HG02973 (cell line): ENCODE results near the gene ATG2B.

Experiments
- ATAC-seq: cut with Tn5 transposase; IDR thresholded peaks from one replicate; pipeline ENCODE4 v1.9.1; 2021; ENCODE audit warnings: moderate library complexity; ENCODE audit not compliant: unreplicated experiment

ATG2B gene

DNA sequence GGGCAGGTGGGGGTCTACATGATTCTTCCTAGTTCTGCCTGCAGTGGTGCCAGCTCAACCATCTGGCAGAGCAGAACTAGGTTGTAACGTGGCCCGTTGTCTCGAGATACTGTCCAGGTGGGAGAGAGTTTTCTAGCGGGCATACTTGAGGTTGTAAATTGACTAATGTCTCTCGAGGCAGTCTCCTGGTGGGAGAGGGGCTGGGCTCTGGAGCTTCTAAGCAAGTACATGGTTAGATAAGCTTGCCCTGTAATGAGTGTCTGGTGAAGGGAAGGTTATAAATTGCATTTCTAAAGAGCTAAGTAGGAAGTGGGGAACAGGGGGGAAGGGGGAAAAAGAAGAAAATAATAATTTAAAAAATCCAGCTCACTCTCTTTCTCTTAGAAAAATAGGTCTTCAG lies 89.0 kb downstream of the ATG2B start:
- ATAC-seq: no peak

DNA sequence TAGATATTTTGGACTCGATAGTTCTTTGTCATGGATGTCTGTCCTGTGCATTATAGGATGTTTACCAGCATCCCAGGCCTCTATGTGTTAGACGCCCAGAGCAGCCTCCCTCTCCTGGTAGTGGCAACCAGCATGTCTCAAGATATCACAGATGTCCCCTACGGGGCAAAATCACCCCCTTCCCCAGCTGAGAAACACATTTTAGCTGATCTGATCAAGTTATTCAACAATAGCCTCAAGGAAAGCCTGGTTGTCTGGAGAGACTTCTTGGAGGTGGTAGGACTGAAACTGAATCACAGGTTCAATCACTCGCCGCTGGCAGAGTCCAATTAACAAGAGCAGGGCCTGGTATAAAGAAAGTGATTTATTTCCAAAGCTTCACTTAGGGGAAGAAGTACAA lies 89.5 kb downstream of the ATG2B start:
- ATAC-seq: no peak

DNA sequence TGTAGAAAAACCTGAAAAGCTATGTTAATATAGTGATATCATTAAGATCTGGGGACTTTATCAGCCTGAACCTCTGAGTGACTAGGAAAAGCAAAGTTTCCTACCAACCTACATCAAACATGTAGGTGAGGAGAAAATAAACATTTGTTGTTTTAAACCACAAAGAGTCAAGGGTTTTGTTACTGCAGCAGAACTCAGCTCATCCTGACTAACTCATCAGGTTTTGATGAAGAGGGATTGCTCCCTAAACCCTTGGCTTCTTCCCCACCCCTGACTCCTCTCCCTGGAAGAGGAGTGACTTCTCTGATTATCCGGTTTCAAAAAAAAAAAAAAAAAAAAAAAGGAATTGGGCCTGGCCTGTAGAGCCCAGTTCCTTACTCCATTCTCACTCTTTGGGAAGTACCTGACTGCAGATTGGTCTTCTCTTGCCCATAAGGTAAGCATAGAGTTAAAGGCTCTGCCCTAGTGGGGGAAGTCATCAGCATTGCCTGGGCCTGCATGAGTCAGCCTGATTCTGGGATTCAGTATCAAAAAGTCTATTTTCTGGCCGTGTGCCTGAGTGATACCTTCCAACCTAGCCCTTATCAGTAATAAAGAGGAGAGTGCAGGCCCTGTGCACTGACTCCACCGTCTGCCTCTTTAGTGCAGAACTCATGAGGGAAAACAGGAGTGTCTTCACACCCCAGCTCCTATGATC lies 90.2 kb downstream of the ATG2B start:
- ATAC-seq: no peak

DNA sequence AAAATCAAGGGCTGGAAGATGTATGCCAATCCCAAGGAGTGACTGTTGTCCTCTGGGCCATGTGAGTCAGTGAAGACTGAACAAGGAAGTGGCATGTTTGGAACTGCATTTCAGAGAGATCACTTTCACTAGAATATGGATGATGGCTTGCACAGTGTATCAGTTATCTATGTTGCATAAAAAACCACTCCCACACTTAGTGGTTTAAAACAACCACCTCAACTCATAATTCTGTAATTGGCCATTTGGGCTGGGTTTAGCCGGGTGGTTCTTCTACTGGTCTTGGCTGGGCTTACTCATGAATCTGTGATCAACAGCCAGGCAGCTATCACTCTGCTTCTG lies 91.7 kb downstream of the ATG2B start:
- no peak for ATAC-seq

DNA sequence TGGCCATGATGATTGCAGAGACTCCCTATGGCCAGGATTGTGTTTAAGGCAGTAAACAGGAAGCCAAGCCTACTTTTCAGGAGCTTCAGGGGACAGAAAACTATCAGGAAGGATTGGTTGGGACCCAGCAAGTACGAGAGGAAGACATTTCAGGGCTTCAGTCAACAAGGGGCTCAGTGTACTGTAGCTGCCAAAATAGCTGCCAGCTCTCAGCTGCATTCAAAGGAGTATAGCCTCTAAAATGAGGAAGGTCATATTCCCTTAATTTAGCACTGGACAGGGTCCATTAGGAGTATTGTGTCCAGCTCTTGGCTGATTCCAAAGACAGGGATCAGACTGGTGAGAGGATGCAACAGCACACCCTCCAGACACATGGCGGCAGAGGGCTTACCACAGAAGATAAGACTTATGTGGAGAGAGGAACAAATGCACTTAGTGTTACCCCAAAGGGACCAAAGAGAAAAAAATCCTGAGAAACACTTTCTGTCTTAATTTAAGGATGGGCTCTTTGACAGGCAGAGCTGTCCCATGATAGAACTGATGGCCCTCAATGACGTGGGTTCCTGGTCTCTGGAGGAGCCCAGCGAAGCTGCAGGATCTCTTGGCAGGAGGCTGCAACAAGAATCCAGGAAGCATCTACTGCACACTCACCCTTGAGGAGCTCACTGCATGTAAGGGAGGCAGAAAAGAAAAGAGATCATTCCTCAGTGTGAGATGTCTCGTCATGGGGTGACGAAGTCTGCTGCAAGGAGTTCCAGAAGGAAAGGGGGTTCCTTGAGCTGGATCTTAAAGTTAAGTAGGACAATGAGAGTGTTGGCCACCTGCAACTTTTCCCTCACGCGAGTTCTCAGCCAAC lies 92.3 kb downstream of the ATG2B start:
- ATAC-seq: no peak

DNA sequence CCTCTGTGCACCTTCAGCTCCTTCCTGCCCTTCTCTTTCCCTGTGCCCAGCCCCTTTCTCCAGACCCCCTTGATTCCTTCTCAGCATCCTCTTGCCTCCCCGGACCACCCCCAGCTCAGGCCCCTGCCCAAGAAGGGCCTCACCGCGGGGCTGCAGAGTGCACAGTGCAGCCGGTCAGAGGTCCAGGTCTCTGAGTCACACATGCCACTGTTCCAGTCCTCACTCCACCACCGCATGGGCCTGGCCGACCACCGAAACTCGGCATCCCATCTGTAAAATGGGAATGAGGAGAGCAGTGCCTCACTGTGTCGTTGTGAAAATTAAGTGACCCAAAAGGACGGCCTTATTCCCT lies 93.8 kb downstream of the ATG2B start:
- ATAC-seq: no peak

DNA sequence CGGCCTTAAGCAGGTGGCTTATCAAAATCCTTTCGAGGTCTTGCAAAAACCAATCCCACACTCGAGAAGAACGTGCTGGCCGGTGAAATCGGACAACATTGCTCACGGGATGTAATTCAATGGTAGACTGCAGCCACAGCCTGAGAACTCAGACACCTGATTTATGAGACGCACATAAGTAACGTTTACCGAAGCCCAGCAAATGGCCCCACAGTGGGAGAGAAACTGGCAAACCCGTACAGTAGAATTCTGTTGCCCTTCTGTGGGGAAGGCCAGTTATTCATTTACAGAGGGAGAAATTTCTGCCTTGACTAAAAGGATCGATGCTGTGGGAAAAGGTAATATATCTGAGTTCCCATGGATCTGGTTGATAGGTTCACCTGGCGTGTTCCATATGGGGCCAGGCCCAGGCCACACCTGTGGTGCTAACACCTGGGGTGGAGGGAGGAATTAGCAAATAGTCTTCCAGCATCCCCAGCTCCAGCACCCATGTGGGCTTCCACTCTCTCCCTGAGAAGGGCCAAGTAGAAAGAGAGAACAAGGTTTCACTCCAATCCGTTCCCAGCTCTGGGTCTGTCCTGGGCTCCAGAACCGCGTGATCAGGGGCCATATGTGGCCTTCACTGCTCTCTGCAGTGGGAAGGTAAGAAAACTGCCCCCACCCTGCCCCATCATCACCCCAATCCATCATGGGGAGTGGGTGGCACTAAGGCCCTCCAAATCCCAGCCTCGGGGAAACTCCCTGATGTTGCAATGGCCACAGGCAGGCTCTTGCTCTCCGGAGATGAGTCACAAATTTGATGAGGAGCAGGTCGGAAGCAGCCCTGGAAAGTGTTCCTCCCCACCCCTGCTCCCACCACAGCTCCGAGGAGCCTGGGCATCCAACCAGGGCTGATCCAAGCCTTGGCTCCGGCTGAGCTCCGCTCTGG lies 94.4 kb downstream of the ATG2B start:
- ATAC-seq: no peak

DNA sequence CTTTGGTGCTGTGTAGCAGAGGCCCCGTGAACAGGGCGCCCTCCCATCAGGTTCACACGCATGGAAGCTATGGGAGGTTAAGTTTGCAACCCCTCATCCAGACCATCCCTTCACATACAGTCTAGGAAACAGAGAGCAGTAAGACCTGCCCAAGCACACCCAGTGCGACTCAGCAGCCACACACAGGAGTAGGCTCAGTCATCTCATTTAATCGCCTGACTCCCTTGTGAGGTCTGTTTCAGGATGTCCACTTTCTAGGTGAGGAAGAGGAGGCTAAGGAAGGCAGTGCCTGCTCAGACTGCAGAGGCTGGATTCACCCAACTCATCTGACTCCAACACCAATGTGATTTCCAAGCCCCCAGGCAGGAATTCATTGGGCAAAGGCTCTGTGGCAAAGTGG lies 95.2 kb downstream of the ATG2B start:
- ATAC-seq: no peak

DNA sequence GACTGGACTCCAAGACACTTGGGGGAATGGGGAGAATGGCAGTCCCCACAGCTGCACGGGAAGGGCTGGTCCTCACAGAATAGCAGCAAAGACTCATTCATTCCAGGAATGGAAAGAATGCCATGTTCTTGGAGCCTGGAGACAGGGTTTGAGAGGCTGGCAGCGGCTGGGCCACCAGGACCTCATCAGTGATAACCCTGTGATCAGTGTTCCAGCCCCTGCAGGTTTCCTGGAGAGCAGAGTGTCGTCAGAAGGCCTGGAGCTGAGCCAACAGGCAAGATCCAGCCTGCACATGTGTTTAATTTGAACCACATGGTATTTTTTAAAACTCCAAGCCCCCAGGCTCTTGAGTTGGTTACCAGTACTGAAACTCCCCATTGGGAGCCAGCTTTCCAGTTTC lies 95.8 kb downstream of the ATG2B start:
- ATAC-seq: no peak

DNA sequence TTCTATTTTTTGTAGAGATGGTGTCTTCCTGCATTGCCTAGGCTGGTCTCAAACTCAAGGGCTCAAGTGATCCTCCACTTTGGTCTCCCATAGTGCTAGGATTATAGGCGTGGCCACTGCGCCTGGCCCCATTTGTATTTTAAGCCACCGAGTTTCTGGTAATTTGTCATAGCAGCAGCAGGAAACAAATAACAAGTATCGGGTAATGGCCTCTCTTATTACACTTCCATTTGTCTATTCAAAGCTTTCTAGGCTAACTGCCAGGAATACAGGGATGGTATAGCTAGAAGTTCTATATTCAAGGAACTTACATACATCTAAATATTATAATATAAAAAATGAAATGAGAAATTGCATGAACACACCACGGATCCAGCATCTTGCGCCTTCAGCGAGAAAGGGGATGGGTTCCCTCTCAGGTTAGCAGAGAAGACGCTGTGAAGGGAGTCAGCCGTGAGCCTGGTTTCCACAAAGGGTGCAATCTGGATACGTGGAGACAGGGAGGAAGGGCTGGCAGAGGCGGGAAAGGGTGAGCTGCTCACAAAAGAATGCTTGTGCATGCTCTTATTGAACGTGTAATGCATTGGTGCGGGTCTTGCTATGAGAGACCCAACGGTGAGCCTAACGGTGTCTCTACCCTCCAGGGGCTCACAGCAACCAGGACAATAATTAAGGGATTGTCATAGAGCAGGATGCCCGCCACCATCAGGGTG lies 97.6 kb downstream of the ATG2B start:
- no peak for ATAC-seq

DNA sequence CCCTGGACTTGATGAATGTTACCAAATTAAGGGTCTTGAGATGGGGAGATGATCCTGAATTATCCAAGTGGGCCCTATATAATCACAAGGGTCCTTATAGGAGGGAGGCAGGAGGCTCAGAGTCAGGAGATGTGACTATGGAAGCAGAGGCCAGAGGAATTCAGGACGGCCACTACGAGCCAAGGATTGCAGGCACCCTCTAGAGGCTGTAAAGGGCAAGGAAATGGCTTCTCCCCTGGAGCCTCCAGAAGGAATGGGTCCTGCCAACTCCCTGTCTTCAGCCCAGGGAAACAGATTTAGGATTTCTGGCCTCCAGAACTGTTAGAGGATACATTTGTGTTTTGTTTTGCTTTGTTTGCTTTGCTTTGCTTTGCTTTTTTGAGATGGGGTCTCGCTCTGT lies 98.3 kb downstream of the ATG2B start:
- ATAC-seq: no peak

DNA sequence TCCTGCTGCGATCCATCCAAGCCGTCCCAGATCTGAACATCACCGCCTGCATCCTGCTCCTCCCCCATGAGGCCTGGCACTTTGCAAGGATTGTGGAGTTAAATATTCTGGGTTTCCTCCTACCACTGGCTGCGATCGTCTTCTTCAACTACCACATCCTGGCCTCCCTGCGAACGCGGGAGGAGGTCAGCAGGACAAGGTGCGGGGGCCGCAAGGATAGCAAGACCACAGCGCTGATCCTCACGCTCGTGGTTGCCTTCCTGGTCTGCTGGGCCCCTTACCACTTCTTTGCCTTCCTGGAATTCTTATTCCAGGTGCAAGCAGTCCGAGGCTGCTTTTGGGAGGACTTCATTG lies 99.0 kb downstream of the ATG2B start:
- no peak for ATAC-seq

DNA sequence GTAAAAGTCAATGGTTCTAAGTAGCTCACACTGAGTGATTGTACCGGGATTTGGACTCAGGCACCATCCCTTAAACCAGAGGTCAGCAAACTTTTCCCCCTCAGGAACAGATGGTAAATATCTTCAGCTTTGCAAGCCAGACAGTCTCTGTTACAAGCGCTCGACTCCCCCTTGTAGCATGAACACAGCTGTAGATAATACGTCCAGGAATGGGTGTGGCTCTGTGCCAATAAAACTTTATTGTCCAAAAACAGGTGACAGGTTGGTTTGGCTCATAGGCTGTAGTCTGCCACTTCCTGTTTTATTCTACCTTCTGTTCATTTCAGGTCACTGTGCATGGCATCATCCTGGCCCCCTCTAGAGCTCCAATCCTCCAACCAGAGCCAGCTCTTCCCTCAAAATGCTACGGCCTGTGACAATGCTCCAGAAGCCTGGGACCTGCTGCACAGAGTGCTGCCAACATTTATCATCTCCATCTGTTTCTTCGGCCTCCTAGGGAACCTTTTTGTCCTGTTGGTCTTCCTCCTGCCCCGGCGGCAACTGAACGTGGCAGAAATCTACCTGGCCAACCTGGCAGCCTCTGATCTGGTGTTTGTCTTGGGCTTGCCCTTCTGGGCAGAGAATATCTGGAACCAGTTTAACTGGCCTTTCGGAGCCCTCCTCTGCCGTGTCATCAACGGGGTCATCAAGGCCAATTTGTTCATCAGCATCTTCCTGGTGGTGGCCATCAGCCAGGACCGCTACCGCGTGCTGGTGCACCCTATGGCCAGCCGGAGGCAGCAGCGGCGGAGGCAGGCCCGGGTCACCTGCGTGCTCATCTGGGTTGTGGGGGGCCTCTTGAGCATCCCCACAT lies 99.6 kb downstream of the ATG2B start:
- ATAC-seq: no peak

DNA sequence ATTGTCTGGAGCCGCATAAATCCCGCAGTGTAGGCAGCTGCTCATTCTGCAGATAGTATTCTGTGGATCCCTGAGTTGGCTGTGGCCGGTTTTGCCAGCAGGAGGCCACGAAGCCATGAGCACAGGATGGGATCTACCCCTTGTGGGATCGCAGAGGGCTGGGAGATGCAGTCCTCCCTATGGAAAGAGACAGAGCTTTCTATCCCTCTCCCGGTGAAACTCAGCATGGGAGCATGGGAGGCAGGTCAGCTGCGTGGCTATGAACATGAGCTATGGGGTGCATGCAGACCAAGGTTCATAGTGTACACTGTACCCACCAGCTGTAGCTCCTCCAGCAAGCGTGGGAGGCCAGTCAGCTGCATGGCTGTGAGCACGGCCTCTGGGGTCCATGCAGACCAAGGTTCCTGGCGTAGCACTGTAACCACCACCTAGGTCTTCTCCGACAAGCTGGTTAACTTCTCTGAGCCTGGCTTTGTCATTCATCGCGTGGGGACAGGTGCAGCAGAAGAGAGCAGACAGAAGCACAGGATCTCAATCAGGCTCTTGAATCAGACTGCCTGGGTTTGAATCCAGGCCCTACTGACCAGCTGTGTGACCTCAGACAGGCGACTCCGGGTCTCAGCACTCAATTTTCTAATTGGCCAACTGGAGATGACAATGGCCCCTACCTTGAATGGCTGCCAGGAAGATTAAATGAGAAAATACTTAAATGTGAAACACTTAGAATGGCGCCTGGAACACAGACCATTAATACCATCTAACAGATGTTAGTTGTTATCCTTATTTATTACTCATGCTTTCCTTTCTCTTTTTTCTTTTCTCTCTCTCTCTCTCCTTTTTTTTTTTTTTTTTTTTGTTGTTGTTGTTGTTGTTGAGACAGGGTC lies 101.1 kb downstream of the ATG2B start:
- no peak for ATAC-seq

DNA sequence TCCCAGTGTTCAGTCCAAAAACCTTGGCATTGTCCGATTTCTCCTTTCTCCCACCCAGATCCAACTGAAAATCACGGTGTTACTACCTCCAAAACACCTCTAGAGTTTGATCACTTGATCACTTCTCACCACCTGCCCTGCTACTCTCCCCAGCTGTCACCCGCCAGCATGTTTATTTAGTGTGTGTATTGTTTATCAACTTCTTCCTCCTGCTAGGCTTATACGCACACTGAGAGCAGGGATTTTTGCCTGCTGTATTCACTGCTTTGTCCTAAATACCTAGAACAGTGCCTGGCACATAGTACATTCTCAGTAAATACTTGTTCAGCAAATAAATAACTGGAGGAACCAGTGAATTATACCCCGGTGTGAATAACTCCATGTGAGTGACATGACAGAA lies 102.1 kb downstream of the ATG2B start:
- ATAC-seq: no peak

DNA sequence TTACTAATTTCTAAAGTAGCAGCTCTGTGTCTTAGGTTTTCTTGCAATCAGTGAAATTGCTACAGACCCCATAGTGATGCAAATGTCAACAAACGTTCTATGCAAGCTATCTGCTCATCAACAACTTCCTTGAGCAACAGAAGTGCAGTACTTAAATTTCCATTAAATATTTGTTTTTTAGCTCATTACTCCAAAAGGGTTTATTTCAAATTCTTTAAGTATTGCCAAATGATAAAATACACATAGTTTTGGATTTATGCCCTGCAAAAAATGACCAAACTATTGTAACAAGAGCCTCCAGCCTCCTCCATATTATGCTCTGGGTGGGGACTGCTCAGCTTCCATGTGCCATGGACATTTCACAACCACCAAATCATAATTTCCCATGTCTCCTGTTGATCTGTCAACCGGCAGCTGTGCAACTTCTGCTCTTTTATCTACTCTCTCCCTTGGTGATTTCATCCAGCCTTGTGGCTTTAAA lies 102.8 kb downstream of the ATG2B start:
- ATAC-seq: no peak

DNA sequence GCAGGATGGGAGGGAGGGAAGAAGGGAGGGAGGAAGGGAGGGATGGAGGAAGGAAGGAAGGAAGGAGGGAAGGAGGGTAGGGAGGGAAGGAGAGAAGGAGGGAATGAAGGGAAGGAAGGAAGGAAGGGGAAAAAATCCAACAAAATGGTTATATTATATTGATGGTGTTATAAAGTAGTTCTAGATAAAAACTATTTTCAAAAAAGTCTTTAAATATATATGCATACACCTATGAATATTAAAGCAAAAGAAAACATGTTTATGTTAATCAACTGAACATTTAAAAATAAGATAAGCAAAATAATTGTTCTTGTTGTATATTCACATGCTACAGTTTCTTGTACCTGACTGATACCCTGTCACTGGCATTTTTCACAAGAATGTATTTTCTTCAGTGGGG lies 105.2 kb downstream of the ATG2B start:
- ATAC-seq: no peak

DNA sequence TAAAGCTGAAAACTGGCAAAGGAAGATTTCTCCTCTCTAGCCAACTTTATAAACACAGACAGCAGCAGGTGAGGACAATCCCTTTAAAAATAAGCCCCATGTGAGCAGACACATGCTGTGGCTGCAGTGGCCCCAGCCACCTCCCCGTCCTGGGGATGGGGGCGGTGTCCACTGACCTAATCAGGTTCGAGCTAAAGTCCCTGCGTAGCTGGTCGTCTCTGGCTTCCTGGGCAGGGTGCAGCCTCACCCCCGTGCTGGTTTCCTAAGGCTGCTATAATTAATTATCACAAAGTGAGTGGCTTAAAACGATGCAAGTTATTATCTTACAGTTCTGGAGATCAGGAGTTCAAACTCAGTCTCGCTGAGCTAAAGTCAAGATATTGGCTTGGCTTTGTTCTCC lies 106.1 kb downstream of the ATG2B start:
- no peak for ATAC-seq

DNA sequence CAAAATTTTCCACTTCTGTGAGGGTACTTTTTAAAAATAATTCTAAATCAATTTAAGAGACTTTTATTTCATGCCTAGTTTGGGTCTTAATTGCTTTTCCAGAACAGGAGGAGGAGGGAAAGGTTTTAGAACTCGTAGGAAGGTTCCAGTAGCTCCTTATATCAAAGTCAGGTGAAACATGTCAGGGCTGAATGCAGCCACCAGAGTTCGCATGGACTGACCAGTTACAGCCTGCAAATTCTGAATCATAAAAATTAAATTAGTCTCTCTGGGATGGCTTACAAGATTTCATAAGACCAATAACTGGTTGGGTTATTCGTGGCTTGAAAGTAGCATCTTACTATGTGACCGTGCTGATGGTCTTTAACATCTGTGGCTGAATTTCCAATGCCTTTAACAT lies 106.7 kb downstream of the ATG2B start:
- ATAC-seq: no peak
